A673 (cell line): ENCODE measurements around the gene DIMT1. TPM values are rescaled to one million over a fixed set of nuclear protein-coding genes. Genes with fewer than 3 reads are reported as not detected.

Experiments
- BruUV-seq: library from RNA; stranded (reverse); fragments of 400-500 nt; replicated peaks from 2 replicates; lab custom pipeline; 2021; lab: Mats Ljungman, UMichigan
- CTCF ChIA-PET: fragments of 300-600 bp; sonication (Branson Sonifier 250); formaldehyde crosslinking; loops from one replicate; lab custom pipeline; 2022; ENCODE audit warnings: antibody characterized with exemption; lab: Charles Lee
- POLR2A ChIA-PET: fragments of 300-600 bp; sonication (Branson Sonifier 250); formaldehyde crosslinking; loops from one replicate; lab custom pipeline; 2022; ENCODE audit warnings: antibody characterized with exemption; ENCODE audit not compliant: low non-redundant PET; lab: Charles Lee
- DNase-seq: peaks from one replicate; pipeline ENCODE4 v3.0.0-alpha.2; 2015; ENCODE audit warnings: low spot score
- H3K27ac ChIP-seq: fragments of 200-600 bp; sonication (generic); 2 replicates; pipeline ENCODE4 v1.5.1; 2016; ENCODE audit warnings: mixed run types, low read depth, mild to moderate bottlenecking, mixed read lengths, antibody characterized with exemption, low read length; ENCODE audit not compliant: poor library complexity, severe bottlenecking
- H3K27me3 ChIP-seq: fragments of 200-600 bp; sonication (generic); replicated peaks from 2 replicates; pipeline ENCODE4 v1.6.1; 2017; ENCODE audit warnings: mixed run types, low read depth, mild to moderate bottlenecking, mixed read lengths, antibody characterized with exemption, low read length; ENCODE audit not compliant: insufficient read depth, poor library complexity
- H3K36me3 ChIP-seq: fragments of 200-600 bp; sonication (generic); 2 replicates; pipeline ENCODE4 v1.6.1; 2016; ENCODE audit warnings: mixed run types, mild to moderate bottlenecking, mixed read lengths, antibody characterized with exemption, low read length; ENCODE audit not compliant: insufficient read depth, poor library complexity, severe bottlenecking
- H3K4me1 ChIP-seq: fragments of 200-600 bp; sonication (generic); 2 replicates; pipeline ENCODE4 v1.6.1; 2017; ENCODE audit warnings: mixed run types, mild to moderate bottlenecking, mixed read lengths, antibody characterized with exemption, low read length; ENCODE audit not compliant: insufficient read depth, poor library complexity, severe bottlenecking
- H3K4me3 ChIP-seq: fragments of 200-600 bp; sonication (generic); 2 replicates; pipeline ENCODE4 v1.5.1; 2016; ENCODE audit warnings: low read depth, mixed run types, mild to moderate bottlenecking, mixed read lengths, low read length; ENCODE audit not compliant: poor library complexity, severe bottlenecking
- H3K9me3 ChIP-seq: fragments of 200-600 bp; sonication (generic); 2 replicates; pipeline ENCODE4 v1.6.1; 2016; ENCODE audit warnings: mixed run types, low read depth, mild to moderate bottlenecking, mixed read lengths, antibody characterized with exemption, low read length; ENCODE audit not compliant: poor library complexity, severe bottlenecking
- EZH2 ChIP-seq: fragments of 200-600 bp; sonication (generic); IDR thresholded peaks from 2 replicates; pipeline ENCODE4 v1.6.1; 2017; ENCODE audit warnings: borderline replicate concordance, low read depth, mild to moderate bottlenecking, mixed read lengths, antibody characterized with exemption, low read length; ENCODE audit not compliant: poor library complexity, severe bottlenecking
- intact Hi-C: fragments of 100-400 bp; cut with micrococcal nuclease; formaldehyde crosslinking; loops from one replicate; pipeline ENCODE4 v1.10.0; 2022; ENCODE audit not compliant: unreplicated experiment
- total RNA-seq: library from RNA; stranded (reverse); gene quantifications from 2 replicates; pipeline ENCODE4 v1.2.3, GENCODE V29; 2021
- TF ChIP-seq, protein P1 (sequence below): fragments of 300-800, 200-600 bp; sonication (generic); conservative IDR thresholded peaks from 2 replicates; pipeline ENCODE4 v1.5.1; 2017; ENCODE audit warnings: low read depth, mild to moderate bottlenecking, antibody characterized with exemption, low read length, moderate library complexity, mixed read lengths

Gene DIMT1
- total RNA-seq, 1 experiment from 2014 or later: 55.1 TPM

DNA sequence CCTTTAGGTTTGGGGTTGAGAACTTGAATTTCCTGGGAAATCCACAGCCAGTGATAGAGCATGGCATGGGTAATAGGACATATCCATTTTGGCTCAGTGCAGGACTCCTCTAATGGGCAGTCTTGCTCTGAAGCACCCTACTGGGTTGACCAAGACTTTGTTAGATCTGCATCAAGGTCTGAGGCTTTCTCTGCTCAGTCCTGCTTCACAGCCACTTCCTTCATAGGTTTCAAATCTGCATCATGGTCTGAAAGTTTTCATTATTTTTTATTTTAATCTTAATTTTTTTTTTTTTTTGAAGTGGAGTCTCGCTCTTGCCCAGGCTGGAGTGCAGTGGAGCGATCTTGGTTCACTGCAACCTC lies 61.2 kb downstream of the DIMT1 start:
- H3K27ac ChIP-seq: no peak overlapping the region
- H3K36me3 ChIP-seq: no peaks in the 10 kb centered on the region
- no peaks in the 10 kb centered on the region for H3K27me3 ChIP-seq
- H3K9me3 ChIP-seq: no peaks in the 10 kb centered on the region
- CTCF ChIA-PET: no interaction called here
- no peak overlapping the region for H3K4me3 ChIP-seq
- no TSS peak for BruUV-seq
- no peak for TF ChIP-seq EZH2
- TF ChIP-seq, protein P1, sequence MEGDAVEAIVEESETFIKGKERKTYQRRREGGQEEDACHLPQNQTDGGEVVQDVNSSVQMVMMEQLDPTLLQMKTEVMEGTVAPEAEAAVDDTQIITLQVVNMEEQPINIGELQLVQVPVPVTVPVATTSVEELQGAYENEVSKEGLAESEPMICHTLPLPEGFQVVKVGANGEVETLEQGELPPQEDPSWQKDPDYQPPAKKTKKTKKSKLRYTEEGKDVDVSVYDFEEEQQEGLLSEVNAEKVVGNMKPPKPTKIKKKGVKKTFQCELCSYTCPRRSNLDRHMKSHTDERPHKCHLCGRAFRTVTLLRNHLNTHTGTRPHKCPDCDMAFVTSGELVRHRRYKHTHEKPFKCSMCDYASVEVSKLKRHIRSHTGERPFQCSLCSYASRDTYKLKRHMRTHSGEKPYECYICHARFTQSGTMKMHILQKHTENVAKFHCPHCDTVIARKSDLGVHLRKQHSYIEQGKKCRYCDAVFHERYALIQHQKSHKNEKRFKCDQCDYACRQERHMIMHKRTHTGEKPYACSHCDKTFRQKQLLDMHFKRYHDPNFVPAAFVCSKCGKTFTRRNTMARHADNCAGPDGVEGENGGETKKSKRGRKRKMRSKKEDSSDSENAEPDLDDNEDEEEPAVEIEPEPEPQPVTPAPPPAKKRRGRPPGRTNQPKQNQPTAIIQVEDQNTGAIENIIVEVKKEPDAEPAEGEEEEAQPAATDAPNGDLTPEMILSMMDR: no peak
- intact Hi-C loops: no loop called here
- DNase-seq: no peak
- H3K4me1 ChIP-seq: no peaks in the 10 kb centered on the region
- POLR2A ChIA-PET: no interaction called here

DNA sequence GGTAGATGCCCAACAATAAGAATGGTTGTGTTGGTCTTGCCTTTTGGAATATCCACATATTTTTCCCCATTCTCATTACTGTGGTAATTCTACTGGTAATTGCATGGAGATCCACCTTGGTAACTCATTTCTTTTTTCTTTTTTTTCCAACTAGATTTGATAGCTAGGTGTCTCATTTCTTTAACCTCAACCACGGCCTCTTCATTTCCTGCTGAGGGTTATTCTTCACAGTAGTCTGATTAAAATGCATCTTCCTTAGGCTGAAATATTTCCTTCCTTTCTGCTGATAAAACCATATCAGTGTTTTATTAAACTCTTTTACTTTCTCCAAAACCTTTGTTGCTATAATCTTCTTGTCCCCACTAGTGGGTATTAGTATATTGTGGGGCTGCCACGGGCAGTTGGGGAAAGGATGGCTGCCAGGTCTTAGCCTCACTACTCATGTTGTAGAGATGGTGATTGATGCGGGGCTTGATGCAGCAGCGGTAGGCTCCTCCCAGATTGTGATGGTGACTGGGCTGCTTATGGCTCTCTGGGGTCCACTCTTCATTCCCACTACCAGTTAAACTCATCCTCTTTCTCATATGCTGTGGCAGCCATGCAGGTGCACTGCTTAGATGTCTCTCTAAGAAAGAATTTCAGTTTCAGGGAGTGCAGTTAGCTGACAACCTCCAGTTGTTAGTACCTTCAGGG lies 61.8 kb downstream of the DIMT1 start:
- no peaks in the 10 kb centered on the region for H3K27me3 ChIP-seq
- no peak for TF ChIP-seq EZH2
- TF ChIP-seq, protein P1: no peak
- intact Hi-C loops: no loop called here
- BruUV-seq: no TSS peak
- ChIA-PET POLR2A (interaction anchor here (0.6 kb wide), 1 partner anchor 223 kb away, joined by 3 read pairs; no protein-coding TSS in a partner anchor), CTCF (no interaction called here)
- H3K27ac ChIP-seq: no peak overlapping the region
- no peaks in the 10 kb centered on the region for H3K4me1 ChIP-seq
- H3K4me3 ChIP-seq: no peak overlapping the region
- H3K9me3 ChIP-seq: no peaks in the 10 kb centered on the region
- H3K36me3 ChIP-seq: no peaks in the 10 kb centered on the region
- no peak for DNase-seq

DNA sequence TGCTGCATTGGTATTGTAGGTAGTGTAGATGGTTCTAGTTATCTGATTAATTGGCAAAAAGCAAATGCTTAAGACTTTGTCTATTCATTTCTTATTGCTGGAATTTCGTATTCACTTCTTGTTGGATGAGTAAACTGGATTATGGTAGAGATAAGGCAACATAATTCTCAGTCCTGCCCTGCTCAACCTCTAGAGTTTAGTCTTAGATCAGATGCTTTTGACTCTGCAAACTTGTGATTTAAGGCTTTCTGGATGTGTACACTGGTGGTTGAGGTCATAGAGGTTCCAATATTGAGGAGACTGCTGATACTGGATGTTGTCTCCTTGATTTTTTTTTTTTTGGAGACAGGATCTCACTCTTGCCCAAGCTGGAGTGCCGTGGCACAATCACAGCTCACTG lies 62.7 kb downstream of the DIMT1 start:
- no peak for TF ChIP-seq EZH2
- TF ChIP-seq, protein P1: no peak
- H3K27ac ChIP-seq: no peak overlapping the region
- no peaks in the 10 kb centered on the region for H3K27me3 ChIP-seq
- no peaks in the 10 kb centered on the region for H3K36me3 ChIP-seq
- no peak for DNase-seq
- ChIA-PET CTCF (no interaction called here), POLR2A (no interaction called here)
- H3K4me3 ChIP-seq: no peak overlapping the region
- H3K9me3 ChIP-seq: no peaks in the 10 kb centered on the region
- H3K4me1 ChIP-seq: no peaks in the 10 kb centered on the region
- intact Hi-C loops: no loop called here
- no TSS peak for BruUV-seq
